ENCODE measurements around the gene WBP2. TPM values are rescaled to one million over a fixed set of nuclear protein-coding genes. Genes with fewer than 3 reads are reported as not detected.

The WBP2 gene
- polyA plus RNA-seq, 1 donor from 2014 or later, result 21.7 TPM

- H2AFZ ChIP-seq (ENCODE audit: low read depth, low read length), result no peak overlapping the region
- no peaks in the 10 kb centered on the region for H3K9me3 ChIP-seq (ENCODE audit: low read length)
- no peaks in the 10 kb centered on the region for H4K20me1 ChIP-seq (ENCODE audit: insufficient read depth)
- no peaks in the 10 kb centered on the region for H3K36me3 ChIP-seq (ENCODE audit: insufficient read depth, low read length)
- H3K27ac ChIP-seq (ENCODE audit: low read length), result no peak overlapping the region
- no peaks in the 10 kb centered on the region for H3K9me2 ChIP-seq (ENCODE audit: insufficient read depth, low read length)
- no peak overlapping the region for H3K4me3 ChIP-seq (ENCODE audit: low read length)
- no peak for TF ChIP-seq EP300 (conservative IDR thresholded peaks at IDR 0.05; ENCODE audit: poor library complexity, severe bottlenecking)
- TF ChIP-seq, protein P1, sequence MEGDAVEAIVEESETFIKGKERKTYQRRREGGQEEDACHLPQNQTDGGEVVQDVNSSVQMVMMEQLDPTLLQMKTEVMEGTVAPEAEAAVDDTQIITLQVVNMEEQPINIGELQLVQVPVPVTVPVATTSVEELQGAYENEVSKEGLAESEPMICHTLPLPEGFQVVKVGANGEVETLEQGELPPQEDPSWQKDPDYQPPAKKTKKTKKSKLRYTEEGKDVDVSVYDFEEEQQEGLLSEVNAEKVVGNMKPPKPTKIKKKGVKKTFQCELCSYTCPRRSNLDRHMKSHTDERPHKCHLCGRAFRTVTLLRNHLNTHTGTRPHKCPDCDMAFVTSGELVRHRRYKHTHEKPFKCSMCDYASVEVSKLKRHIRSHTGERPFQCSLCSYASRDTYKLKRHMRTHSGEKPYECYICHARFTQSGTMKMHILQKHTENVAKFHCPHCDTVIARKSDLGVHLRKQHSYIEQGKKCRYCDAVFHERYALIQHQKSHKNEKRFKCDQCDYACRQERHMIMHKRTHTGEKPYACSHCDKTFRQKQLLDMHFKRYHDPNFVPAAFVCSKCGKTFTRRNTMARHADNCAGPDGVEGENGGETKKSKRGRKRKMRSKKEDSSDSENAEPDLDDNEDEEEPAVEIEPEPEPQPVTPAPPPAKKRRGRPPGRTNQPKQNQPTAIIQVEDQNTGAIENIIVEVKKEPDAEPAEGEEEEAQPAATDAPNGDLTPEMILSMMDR (IDR thresholded peaks at IDR 0.05; ENCODE audit: poor library complexity, severe bottlenecking), result peak; percentile 24
- no peaks in the 10 kb centered on the region for H3K79me2 ChIP-seq (replicated peaks; ENCODE audit: insufficient read depth, low read length)
- H3K27me3 ChIP-seq (ENCODE audit: insufficient read depth, low read depth, low read length), result no peaks in the 10 kb centered on the region
- no peak overlapping the region for H3K9ac ChIP-seq (ENCODE audit: low read length)
- no peaks in the 10 kb centered on the region for H3F3A ChIP-seq (ENCODE audit: insufficient read depth, low read length, poor library complexity, severe bottlenecking)
- no peak overlapping the region for H3K4me2 ChIP-seq (ENCODE audit: low read length)
Observed at GRCh38 chr17:75830164-75831031, 24.7 kb downstream of the WBP2 start.

DNA sequence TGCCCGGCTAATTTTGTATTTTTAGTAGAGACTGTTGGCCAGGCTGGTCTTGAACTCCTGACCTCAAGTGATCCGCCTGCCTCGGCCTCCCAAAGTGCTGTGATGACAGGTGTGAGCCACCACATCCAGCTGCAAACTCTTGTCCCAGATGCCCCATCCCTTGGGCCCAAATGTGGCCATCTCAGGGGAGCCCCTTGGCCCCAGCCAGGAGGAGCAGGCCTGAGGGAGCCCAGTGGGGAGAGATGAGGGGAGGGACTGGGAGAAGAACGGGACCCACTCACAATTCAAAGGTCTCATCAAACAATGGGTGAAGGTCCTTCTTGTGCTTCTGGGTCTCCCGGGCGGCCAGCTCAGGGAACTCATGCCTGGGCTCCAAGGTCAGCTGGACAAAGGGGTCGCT, 25.4 kb downstream of the WBP2 start:
- Histone ChIP-seq H3K27ac (ENCODE audit: low read length) (no peak overlapping the region), H2AFZ (ENCODE audit: low read depth, low read length) (no peak overlapping the region), H3K4me2 (ENCODE audit: low read length) (no peak overlapping the region), H3K27me3 (ENCODE audit: insufficient read depth, low read depth, low read length) (no peaks in the 10 kb centered on the region), H3F3A (ENCODE audit: insufficient read depth, low read length, poor library complexity, severe bottlenecking) (no peaks in the 10 kb centered on the region), H3K9ac (ENCODE audit: low read length) (no peak overlapping the region), H3K36me3 (ENCODE audit: insufficient read depth, low read length) (no peaks in the 10 kb centered on the region), H3K79me2 (replicated peaks; ENCODE audit: insufficient read depth, low read length) (no peaks in the 10 kb centered on the region), H3K9me3 (ENCODE audit: low read length) (no peaks in the 10 kb centered on the region), H3K9me2 (ENCODE audit: insufficient read depth, low read length) (no peaks in the 10 kb centered on the region), H4K20me1 (ENCODE audit: insufficient read depth) (no peaks in the 10 kb centered on the region), H3K4me3 (ENCODE audit: low read length) (no peak overlapping the region)
- TF ChIP-seq TAF1 (IDR thresholded peaks at IDR 0.05; ENCODE audit: low read depth) (no peak), EZH2 (IDR thresholded peaks at IDR 0.05; ENCODE audit: borderline replicate concordance, insufficient read depth, low read length, poor library complexity, severe bottlenecking) (no peak), POLR2AphosphoS5 (IDR thresholded peaks at IDR 0.05) (no peak), MXI1 (conservative IDR thresholded peaks at IDR 0.05; ENCODE audit: poor library complexity, severe bottlenecking) (no peak), EP300 (conservative IDR thresholded peaks at IDR 0.05; ENCODE audit: poor library complexity, severe bottlenecking) (no peak), RAD21 (conservative IDR thresholded peaks at IDR 0.05) (no peak), REST (IDR thresholded peaks at IDR 0.05; ENCODE audit: borderline replicate concordance) (no peak), SMC3 (conservative IDR thresholded peaks at IDR 0.05; ENCODE audit: poor library complexity) (no peak)
- TF ChIP-seq, protein P1 (IDR thresholded peaks at IDR 0.05; ENCODE audit: poor library complexity, severe bottlenecking), result no peak
